Kidney (tissue), 14 donors: ENCODE results near the gene ZGLP1. TPM values are rescaled to one million over a fixed set of nuclear protein-coding genes. Genes with fewer than 3 reads are reported as not detected.
A peak's percentile ranks its signal among the peaks of the same experiment; 100 is the strongest.

ENCODE experiments used
- DNase-seq, 5 donors: peaks; one replicate each; pipeline ENCODE4 v3.0.0-alpha.2; 2013 to 2020
- FAIRE-seq: peaks from 2 replicates; lab custom pipeline; 2012; peaks lifted over from hg19 to GRCh38; lab: Jason Lieb, UNC
- H3K27ac ChIP-seq, 2 donors: one replicate each; pipeline ENCODE4 v1.7.0; 2013; ENCODE audit warnings: low read depth in 2 of 2, low read length in 2 of 2, inconsistent platforms in 1 of 2
- H3K27me3 ChIP-seq: one replicate; pipeline ENCODE4 v1.7.1; 2013; ENCODE audit warnings: low read length, inconsistent platforms; ENCODE audit not compliant: control insufficient read depth, insufficient read depth
- H3K36me3 ChIP-seq, 3 donors: one replicate each; pipeline versions ENCODE4 v1.7.0 to v1.7.1; 2013; ENCODE audit warnings: low read length in 3 of 3, control low read depth in 1 of 3, inconsistent platforms in 1 of 3; ENCODE audit not compliant: insufficient read depth in 3 of 3, control insufficient read depth in 2 of 3
- H3K4me1 ChIP-seq, 3 donors: one replicate each; pipeline versions ENCODE4 v1.7.0 to v1.7.1; 2013; ENCODE audit warnings: low read length in 3 of 3, inconsistent platforms in 1 of 3, low read depth in 1 of 3; ENCODE audit not compliant: control insufficient read depth in 2 of 3, insufficient read depth in 2 of 3
- H3K4me3 ChIP-seq, 3 donors: one replicate each; pipeline versions ENCODE4 v1.7.0 to v1.8.1; 2013; ENCODE audit warnings: low read length in 3 of 3, control low read depth in 1 of 3, inconsistent platforms in 1 of 3
- H3K9ac ChIP-seq, 3 donors: one replicate each; pipeline versions ENCODE4 v1.7.0 to v1.7.1; 2013; ENCODE audit warnings: low read length in 3 of 3, control low read depth in 1 of 3, inconsistent platforms in 1 of 3
- H3K9me3 ChIP-seq, 3 donors: one replicate each; pipeline versions ENCODE4 v1.7.0 to v1.7.1; 2013; ENCODE audit warnings: low read length in 3 of 3, control low read depth in 1 of 3, inconsistent platforms in 1 of 3; ENCODE audit not compliant: control insufficient read depth in 2 of 3, insufficient read depth in 1 of 3
- intact Hi-C: fragments of 100-400 bp; cut with DNase I; formaldehyde crosslinking; loops from one replicate; pipeline ENCODE4 v1.11.1; 2022
- polyA plus RNA-seq: library from polyadenylated mRNA; stranded (reverse); fragments of 350-450 nt; fragmentation: Illumina TruSeq; extraction: RNeasy Lipid Tissue Mini Kit (QIAGEN cat#74804); gene quantifications from one replicate; pipeline ENCODE4 v1.2.3, GENCODE V29; 2014; ENCODE audit warnings: low read depth, low replicate concordance; ENCODE audit not compliant: insufficient read depth
- total RNA-seq: library from RNA; stranded (reverse); fragmentation: NEBNext Ultra II Directional; extraction: Animal tissue kit (Norgen Biotek cat#: 25700); gene quantifications from one replicate; pipeline ENCODE4 v1.2.1, GENCODE V29; 2021
- TF ChIP-seq, protein P1 (sequence below): IDR thresholded peaks from 3 replicates; pipeline ENCODE4 v1.5.1; 2012; ENCODE audit warnings: mild to moderate bottlenecking, moderate library complexity, borderline replicate concordance; ENCODE audit not compliant: insufficient read depth; ENCODE audit errors: extremely low read depth
- donor health status: control.
- donor health status: control.
- donor health status: control.
- donor health status: control.
- donor health status: control.
- donor health status: DM: yes; HTN: yes; CAD: no.
- donor health status: Normal renal cell carcinoma (clear cell type).

ZGLP1 gene
- total and polyA plus RNA-seq, 2 donors from 2014 or later: 4.6 to 5.5 TPM

- Histone ChIP-seq H3K27me3 (peaks cover 9% of the 10 kb centered on the region), H3K9ac (no peak overlapping the region), H3K4me3 (no peak overlapping the region), H3K36me3 (peaks cover 0 to 5% (median 0%) of the 10 kb centered on the region in 3 donors), H3K27ac (no peak overlapping the region), H3K4me1 (peaks cover 0 to 9% (median 0%) of the 10 kb centered on the region in 3 donors), H3K9me3 (no peaks in the 10 kb centered on the region)
- TF ChIP-seq, protein P1, sequence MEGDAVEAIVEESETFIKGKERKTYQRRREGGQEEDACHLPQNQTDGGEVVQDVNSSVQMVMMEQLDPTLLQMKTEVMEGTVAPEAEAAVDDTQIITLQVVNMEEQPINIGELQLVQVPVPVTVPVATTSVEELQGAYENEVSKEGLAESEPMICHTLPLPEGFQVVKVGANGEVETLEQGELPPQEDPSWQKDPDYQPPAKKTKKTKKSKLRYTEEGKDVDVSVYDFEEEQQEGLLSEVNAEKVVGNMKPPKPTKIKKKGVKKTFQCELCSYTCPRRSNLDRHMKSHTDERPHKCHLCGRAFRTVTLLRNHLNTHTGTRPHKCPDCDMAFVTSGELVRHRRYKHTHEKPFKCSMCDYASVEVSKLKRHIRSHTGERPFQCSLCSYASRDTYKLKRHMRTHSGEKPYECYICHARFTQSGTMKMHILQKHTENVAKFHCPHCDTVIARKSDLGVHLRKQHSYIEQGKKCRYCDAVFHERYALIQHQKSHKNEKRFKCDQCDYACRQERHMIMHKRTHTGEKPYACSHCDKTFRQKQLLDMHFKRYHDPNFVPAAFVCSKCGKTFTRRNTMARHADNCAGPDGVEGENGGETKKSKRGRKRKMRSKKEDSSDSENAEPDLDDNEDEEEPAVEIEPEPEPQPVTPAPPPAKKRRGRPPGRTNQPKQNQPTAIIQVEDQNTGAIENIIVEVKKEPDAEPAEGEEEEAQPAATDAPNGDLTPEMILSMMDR: no peak
- intact Hi-C loops: no loop called here
- DNase-seq: no peak
- no peak for FAIRE-seq
These were observed 35.0 kb downstream of the ZGLP1 start for GRCh38 chr19:10274589-10274988.

DNA sequence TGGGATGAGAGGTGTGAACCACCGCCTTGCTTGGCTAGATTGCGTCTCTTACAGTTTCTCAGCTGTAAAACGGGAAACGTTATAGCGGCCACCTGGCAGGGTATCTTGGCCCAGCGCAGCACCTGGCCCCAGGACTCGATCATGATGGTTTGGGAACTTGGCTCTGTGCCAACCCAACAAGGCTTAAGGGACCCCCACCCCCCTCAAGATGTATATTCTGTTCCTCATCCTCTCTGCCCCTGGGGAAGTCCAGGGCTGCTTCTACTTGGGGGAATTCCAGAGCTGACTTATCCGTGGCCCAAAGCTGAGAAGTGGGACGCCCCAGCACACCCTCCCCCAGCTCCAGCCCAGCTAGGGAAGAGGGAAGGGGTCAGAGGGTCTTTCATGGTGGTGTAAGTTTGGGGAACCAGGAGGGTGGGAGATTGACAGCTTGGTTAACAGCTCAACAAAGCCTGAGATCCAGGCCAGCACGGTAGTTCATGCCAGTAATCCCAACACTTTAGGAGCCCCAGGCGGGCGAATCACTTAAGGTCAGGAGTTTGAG is 38.0 kb downstream of the ZGLP1 start:
- peak in 2 of 5 donors; percentile 54 to 70 for DNase-seq
- H3K9ac ChIP-seq: no peak overlapping the region
- intact Hi-C loops: no loop called here

GRCh38 chr19:10270616-10271394 is 38.8 kb downstream of the ZGLP1 start, which contains the start of gene ICAM1:
Gene ICAM1, plus strand, starts transcription at chr19:10271120. Its CDS starts 40 bp downstream, at chr19:10271160.
- Histone ChIP-seq H3K4me3 (peak within 1 kb of the TSS; percentile 16 to 61 (median 61)), H3K27ac (peak within 1 kb of the TSS; percentile 87 to 90), H3K9ac (peak within 1 kb of the TSS in 2 of 3 donors; percentile 55 to 65), H3K9me3 (no peaks in the 10 kb centered on the region), H3K27me3 (peaks cover 9% of the 10 kb centered on the region), H3K4me1 (peaks cover 0 to 9% (median 0%) of the 10 kb centered on the region in 3 donors), H3K36me3 (peaks cover 0 to 5% (median 0%) of the 10 kb centered on the region in 3 donors)
- TF ChIP-seq, protein P1: no peak
- FAIRE-seq: no peak
- intact Hi-C loops: no loop called here
- peak; percentile 59 to 96 (median 67) for DNase-seq

More for the DNA sequence above, 38.0 kb downstream of the ZGLP1 start:
- H3K4me1 ChIP-seq: peaks cover 0 to 9% (median 0%) of the 10 kb centered on the region in 3 donors
- FAIRE-seq: no peak
- peaks cover 9% of the 10 kb centered on the region for H3K27me3 ChIP-seq
- no peaks in the 10 kb centered on the region for H3K9me3 ChIP-seq
- peak overlapping the region; percentile 16 to 61 (median 61) for H3K4me3 ChIP-seq
- H3K27ac ChIP-seq: peak overlapping the region; percentile 87 to 90
- TF ChIP-seq, protein P1: no peak
- H3K36me3 ChIP-seq: peaks cover 0 to 5% (median 0%) of the 10 kb centered on the region in 3 donors
